Aorta (tissue), 5 donors: ENCODE measurements around the gene PDIK1L. TPM values are rescaled to one million over a fixed set of nuclear protein-coding genes. Genes with fewer than 3 reads are reported as not detected.

ENCODE experiments used
- ATAC-seq: fragments of 200-7000 bp; cut with Tn5 transposase; one replicate; pipeline ENCODE4 v1.9.1; 2022; ENCODE audit warnings: moderate library complexity; ENCODE audit not compliant: low FRiP score
- DNase-seq, 2 donors: peaks; one replicate each; pipeline ENCODE4 v3.0.0-alpha.2; 2020
- H3K27ac ChIP-seq, 2 donors: one replicate each; pipeline ENCODE4 v1.5.1; 2013; ENCODE audit warnings: low read length in 2 of 2, mild to moderate bottlenecking in 2 of 2, moderate library complexity in 2 of 2, control low read depth in 1 of 2, inconsistent platforms in 1 of 2, low read depth in 1 of 2
- H3K27me3 ChIP-seq, 2 donors: one replicate each; pipeline ENCODE4 v1.6.1; 2013; ENCODE audit warnings: control low read depth in 1 of 2, low read length in 1 of 2, mild to moderate bottlenecking in 1 of 2, moderate library complexity in 1 of 2; ENCODE audit not compliant: insufficient read depth in 2 of 2, control insufficient read depth in 1 of 2
- H3K36me3 ChIP-seq, 2 donors: one replicate each; pipeline ENCODE4 v1.6.1; 2013; ENCODE audit warnings: control low read depth in 1 of 2, low read length in 1 of 2, mild to moderate bottlenecking in 1 of 2; ENCODE audit not compliant: insufficient read depth in 2 of 2, control insufficient read depth in 1 of 2
- H3K4me1 ChIP-seq, 2 donors: one replicate each; pipeline ENCODE4 v1.6.1; 2013; ENCODE audit warnings: low read length in 2 of 2, control low read depth in 1 of 2, mild to moderate bottlenecking in 1 of 2, moderate library complexity in 1 of 2; ENCODE audit not compliant: insufficient read depth in 2 of 2, control insufficient read depth in 1 of 2
- H3K4me3 ChIP-seq, 2 donors: one replicate each; pipeline ENCODE4 v1.5.1; 2013; ENCODE audit warnings: low read length in 2 of 2, control low read depth in 1 of 2, mild to moderate bottlenecking in 1 of 2
- H3K9me3 ChIP-seq: one replicate; pipeline ENCODE4 v1.6.1; 2013; ENCODE audit warnings: mild to moderate bottlenecking, low read length; ENCODE audit not compliant: control insufficient read depth
- WGBS, 2 donors: extraction: QIAGEN DNeasy Blood & Tissue Kit; methylation state at CpG; one replicate each; pipeline ENCODE4 v1.1.7; 2013; 5-methylcytosine and 5-hydroxymethylcytosine counted together
- intact Hi-C, 2 donors: fragments of 100-400 bp; cut with DNase I; formaldehyde crosslinking; loops; one replicate each; pipeline versions ENCODE4 v1.14.2 to v1.15.0; 2022
- long read RNA-seq, 2 donors: library from polyadenylated mRNA; unstranded; transcript quantifications; one replicate each; pipeline ENCODE4 v2.0.0, GENCODE V29; 2020 to 2021
- polyA plus RNA-seq, 2 donors: library from polyadenylated mRNA; stranded (reverse); fragments of 200-250 nt; gene quantifications; one replicate each; pipeline ENCODE4 v1.2.3, GENCODE V29; 2013
- total RNA-seq, 2 donors: library from RNA; stranded (reverse); fragmentation: NEBNext Ultra II Directional; extraction: Animal tissue kit (Norgen Biotek cat#: 25700); gene quantifications; one replicate each; pipeline ENCODE4 v1.2.1, GENCODE V29; 2021
- donor health status: healthy with polysubstance abuse.
- donor health status: Bipolar disorder and iron deficiency.
- donor health status: DM: no; HTN: no; CAD: no.
- donor health status: DM: no; HTN: no; CAD: no.
- donor health status: DM: yes; HTN: yes; CAD: no.

The PDIK1L gene
- total RNA-seq (1 to 10 TPM; 6.5 to 7.5 TPM), polyA plus RNA-seq (1 to 10 TPM; 2.0 to 3.8 TPM)
- long read RNA-seq, donor 1, partial matches to known transcripts, result 0 of 4 reads
- long read RNA-seq, donor 1, other reads (novel, unspliced or antisense), result 1 of 4 reads
- long read RNA-seq, donor 2, partial matches to known transcripts, result 0 of 4 reads
- long read RNA-seq, donor 2, other reads (novel, unspliced or antisense), result 2 of 4 reads

GRCh38 chr1:26111530-26112406, at the start of gene PDIK1L:
TSS of gene PDIK1L (plus strand) at chr1:26111824. CDS start at chr1:26114309, 2,485 bp downstream.
- Histone ChIP-seq H3K36me3 (no peaks in the 10 kb centered on the region), H3K4me3 (peak within 1 kb of the TSS; percentile 71 to 93), H3K27me3 (no peaks in the 10 kb centered on the region), H3K4me1 (no peaks in the 10 kb centered on the region), H3K9me3 (no peaks in the 10 kb centered on the region), H3K27ac (peak within 1 kb of the TSS; percentile 62 to 76)
- ATAC-seq (peak; percentile 98), DNase-seq (peak; percentile 96 to 97)
- intact Hi-C loops, result loop anchor here (5.0 to 10.0 kb wide), 2 partner anchors 56 to 217 kb away; partner anchors contain the start of genes C1orf232 (in 1 of the 2) and ZNF593 (in 1 of the 2)
- WGBS, 2 donors, result 0 to 1% methylated on average over 80 to 96 of the region's 96 CpGs

DNA sequence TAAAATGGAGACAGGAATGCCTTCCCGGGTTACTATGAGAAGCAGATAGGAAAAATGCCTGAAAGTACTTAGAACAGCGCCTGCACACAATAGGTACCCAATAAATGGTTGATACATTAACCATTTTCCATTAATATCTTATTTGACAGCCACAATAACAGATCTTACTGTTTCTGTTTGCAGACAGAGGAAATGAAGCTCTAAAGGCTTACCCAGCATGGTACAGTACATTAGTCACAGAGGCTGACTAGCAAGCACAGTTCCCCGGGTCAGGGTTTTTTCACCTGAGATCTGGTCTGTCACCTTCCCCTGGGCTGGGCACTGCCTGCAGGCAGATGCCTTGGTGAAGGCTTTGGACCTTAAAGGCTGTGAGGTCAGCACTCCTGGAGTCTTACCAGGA, 47.1 kb upstream of the PDIK1L start:
- no peaks in the 10 kb centered on the region for H3K4me1 ChIP-seq
- no peaks in the 10 kb centered on the region for H3K9me3 ChIP-seq
- intact Hi-C loops, result no loop called here
- no peaks in the 10 kb centered on the region for H3K27me3 ChIP-seq
- H3K27ac ChIP-seq, result no peak overlapping the region
- 74 to 78% methylated on average over 3 of the region's 3 CpGs for WGBS, 2 donors
- ATAC-seq (no peak), DNase-seq (no peak)
- no peak overlapping the region for H3K4me3 ChIP-seq
- H3K36me3 ChIP-seq, result no peaks in the 10 kb centered on the region

DNA sequence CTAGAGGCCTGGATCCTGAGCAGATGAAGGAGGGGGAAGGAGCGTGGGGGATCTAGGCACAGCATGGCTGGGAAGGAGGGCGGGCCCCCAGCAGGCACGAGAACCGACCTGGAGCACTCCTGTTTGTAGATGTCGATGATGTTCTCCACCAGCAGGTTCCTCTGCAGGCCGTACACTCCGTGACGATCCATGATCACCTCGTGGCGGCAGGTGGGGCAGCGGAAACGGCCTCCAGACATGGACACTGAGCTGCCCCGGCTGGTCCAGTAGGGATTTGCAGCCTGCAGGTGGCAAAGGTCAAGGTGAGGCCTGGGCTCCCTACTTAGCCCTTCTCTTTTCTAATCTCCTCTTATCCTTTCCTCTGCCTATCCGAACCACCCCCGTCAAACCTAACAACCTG, 45.5 kb upstream of the PDIK1L start:
- Histone ChIP-seq H3K27ac (no peak overlapping the region), H3K4me3 (no peak overlapping the region)

GRCh38 chr1:26066857-26067256, 44.8 kb upstream of the PDIK1L start:
- ATAC-seq, result no peak
- H3K27me3 ChIP-seq, result no peaks in the 10 kb centered on the region
- DNase-seq, result no peak
- no peaks in the 10 kb centered on the region for H3K4me1 ChIP-seq
- 31 to 37% methylated on average over 2 to 4 of the region's 4 CpGs for WGBS, 2 donors
- H3K9me3 ChIP-seq, result no peaks in the 10 kb centered on the region
- no peak overlapping the region for H3K4me3 ChIP-seq
- intact Hi-C loops, result no loop called here
- no peaks in the 10 kb centered on the region for H3K36me3 ChIP-seq
- no peak overlapping the region for H3K27ac ChIP-seq

More for the DNA sequence above, 45.5 kb upstream of the PDIK1L start:
- Histone ChIP-seq H3K36me3 (no peaks in the 10 kb centered on the region), H3K27me3 (no peaks in the 10 kb centered on the region), H3K9me3 (no peaks in the 10 kb centered on the region), H3K4me1 (no peaks in the 10 kb centered on the region)
- no peak for ATAC-seq
- no peak for DNase-seq
- intact Hi-C loops, result no loop called here
- WGBS, 2 donors, result 88 to 89% methylated on average over 14 to 15 of the region's 15 CpGs

DNA sequence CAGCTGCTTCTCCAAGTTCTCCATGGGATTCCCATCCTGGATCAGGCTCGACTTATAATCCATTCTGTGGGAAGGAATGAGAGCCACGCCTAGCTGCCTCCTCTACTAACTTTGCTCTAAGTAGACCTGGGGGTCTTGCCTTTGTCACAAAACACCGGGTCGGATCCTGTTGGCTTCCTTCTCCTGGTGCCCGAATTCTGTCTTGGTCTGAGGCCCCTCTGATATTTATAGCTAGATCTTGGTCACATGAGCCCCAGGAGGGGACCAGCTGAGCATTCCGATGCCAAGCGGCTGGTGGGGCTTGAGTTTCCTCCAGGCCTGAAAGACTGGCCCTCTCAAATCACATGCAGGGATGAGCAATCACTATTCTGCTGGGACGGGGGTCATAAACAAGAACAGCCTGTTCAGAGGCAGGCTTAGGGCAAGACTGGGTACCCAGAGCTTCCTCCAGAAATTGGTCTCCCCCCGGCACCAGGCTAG, 44.2 kb upstream of the PDIK1L start, which contains the start of gene TRIM63:
TRIM63 (minus strand) TSS at position 199 of the 480 bp plus-strand sequence; CDS start at position 63, 136 bp downstream.
- no peak for DNase-seq

DNA sequence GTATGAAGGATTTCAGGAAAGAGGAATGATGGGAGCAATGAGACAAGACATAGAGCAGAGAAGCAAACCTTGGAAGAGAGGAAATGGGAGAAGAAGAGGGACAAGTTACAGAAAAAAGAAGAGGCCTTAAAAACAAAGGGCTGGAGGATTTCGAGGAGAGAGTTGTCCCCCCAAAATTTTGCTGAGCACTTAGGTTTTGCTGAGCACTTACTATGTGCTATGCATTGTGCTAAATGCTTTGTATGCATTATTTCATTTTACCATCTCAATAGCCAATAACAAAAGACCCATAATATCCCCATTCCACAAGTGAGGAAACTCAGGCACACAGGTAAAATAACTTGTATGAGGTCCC, 41.7 kb upstream of the PDIK1L start:
- ATAC-seq (no peak), DNase-seq (no peak)
- intact Hi-C loops, result no loop called here
- H3K9me3 ChIP-seq, result no peaks in the 10 kb centered on the region
- no peaks in the 10 kb centered on the region for H3K36me3 ChIP-seq
- H3K4me1 ChIP-seq, result no peaks in the 10 kb centered on the region
- 81 to 86% methylated on average over 1 of the region's 1 CpG for whole genome bisulfite sequencing, 2 donors
- H3K4me3 ChIP-seq, result no peak overlapping the region
- H3K27me3 ChIP-seq, result no peaks in the 10 kb centered on the region
- no peak overlapping the region for H3K27ac ChIP-seq

More for the DNA sequence above, 44.2 kb upstream of the PDIK1L start, which contains the start of gene TRIM63:
- H3K4me3 ChIP-seq, result no peak within 1 kb of the TSS
- 23 to 25% methylated on average over 9 of the region's 9 CpGs for WGBS, 2 donors
- ATAC-seq, result no peak
- no peaks in the 10 kb centered on the region for H3K27me3 ChIP-seq
- H3K4me1 ChIP-seq, result no peaks in the 10 kb centered on the region
- intact Hi-C loops, result no loop called here
- no peaks in the 10 kb centered on the region for H3K36me3 ChIP-seq
- H3K9me3 ChIP-seq, result no peaks in the 10 kb centered on the region
- no peak within 1 kb of the TSS for H3K27ac ChIP-seq

GRCh38 chr1:26070296-26070962, 41.2 kb upstream of the PDIK1L start:
- DNase-seq (no peak), ATAC-seq (no peak)
- no peak overlapping the region for H3K4me3 ChIP-seq
- no peak overlapping the region for H3K27ac ChIP-seq
- no peaks in the 10 kb centered on the region for H3K36me3 ChIP-seq
- intact Hi-C loops, result no loop called here
- no peaks in the 10 kb centered on the region for H3K9me3 ChIP-seq
- 92 to 94% methylated on average over 4 of the region's 4 CpGs for WGBS, 2 donors
- H3K4me1 ChIP-seq, result no peaks in the 10 kb centered on the region
- H3K27me3 ChIP-seq, result no peaks in the 10 kb centered on the region

GRCh38 chr1:26070963-26071342, 40.7 kb upstream of the PDIK1L start:
- no peaks in the 10 kb centered on the region for H3K4me1 ChIP-seq
- H3K27me3 ChIP-seq, result no peaks in the 10 kb centered on the region
- ATAC-seq (no peak), DNase-seq (no peak)
- no peaks in the 10 kb centered on the region for H3K36me3 ChIP-seq
- H3K4me3 ChIP-seq, result no peak overlapping the region
- H3K9me3 ChIP-seq, result no peaks in the 10 kb centered on the region
- H3K27ac ChIP-seq, result no peak overlapping the region
- 92 to 96% methylated on average over 6 of the region's 6 CpGs for WGBS, 2 donors
- intact Hi-C loops, result no loop called here
